ENCODE results near the gene ZNF407. TPM values are rescaled to one million over a fixed set of nuclear protein-coding genes. Genes with fewer than 3 reads are reported as not detected.

Gene ZNF407
- total and polyA plus RNA-seq, 2 of the 13 experiments (the other 11 are each of a cell fraction or from before 2014, with no cell fraction given): 2.3 to 8.7 TPM

GRCh38 chr18:74806073-74806472, 208.4 kb downstream of the ZNF407 start:
- 95% methylated on average over 6 of the region's 6 CpGs for WGBS (ENCODE audit: low lambda C conversion rate)

More at GRCh38 chr18:74806073-74806472, 208.4 kb downstream of the ZNF407 start:
- FAIRE-seq (no peak), DNase-seq (ENCODE audit: low spot score) (no peak), ATAC-seq (no peak)
- Histone ChIP-seq H2AFZ (ENCODE audit: low read length) (no peak overlapping the region), H3K4me1 (ENCODE audit: insufficient read depth, low read length) (no peaks in the 10 kb centered on the region), H3K4me3 (replicated peaks in 1 of 3; ENCODE audit: insufficient read depth in 1 of 3, low read depth in 2 of 3, low read length in 3 of 3) (no peak overlapping the region), H3K27me3 (ENCODE audit: control insufficient read depth in 1 of 2, insufficient read depth in 2 of 2, low read length in 2 of 2) (no peaks in the 10 kb centered on the region), H3K9ac (ENCODE audit: insufficient read depth, low read depth, low read length) (no peak overlapping the region), H3K27ac (ENCODE audit: extremely low read length, insufficient read depth, low read length) (no peak overlapping the region), H3K9me3 (ENCODE audit: low read length) (no peaks in the 10 kb centered on the region), H3K79me2 (ENCODE audit: insufficient read depth, low read length) (no peaks in the 10 kb centered on the region), H3K36me3 (replicated peaks in 1 of 2; ENCODE audit: control insufficient read depth in 1 of 2, insufficient read depth in 2 of 2, low read length in 2 of 2) (no peaks in the 10 kb centered on the region), H4K20me1 (ENCODE audit: insufficient read depth, low read length) (no peaks in the 10 kb centered on the region), H3K4me2 (ENCODE audit: low read depth, low read length) (no peak overlapping the region)
- ChIA-PET CTCF (ENCODE audit: low intra/inter-chr PET ratio, low total read pairs) (no interaction called here), POLR2A (no interaction called here)
- in situ Hi-C loops (cut with HindIII; ENCODE audit: extremely low pct_ligation_motif_present, low pct_unique_long_range_greater_than_20kb): no loop called here
- no TSS peak for BruUV-seq (replicated peaks)
- intact Hi-C loops (cut with micrococcal nuclease; ENCODE audit: unreplicated experiment): no loop called here
- no peak for TF ChIP-seq ZNF460 (CRISPR knock-in tag; IDR thresholded peaks at IDR 0.05; ENCODE audit: borderline replicate concordance)
- TF ChIP-seq RXRB (CRISPR knock-in tag; IDR thresholded peaks at IDR 0.05; ENCODE audit: borderline replicate concordance): no peak
- no peak for TF ChIP-seq IRF1 (CRISPR knock-in tag; IDR thresholded peaks at IDR 0.05; ENCODE audit: low read depth)
- TF ChIP-seq FOXO4 (CRISPR knock-in tag; conservative IDR thresholded peaks at IDR 0.05): no peak
- no peak for TF ChIP-seq ZSCAN30 (CRISPR knock-in tag; IDR thresholded peaks at IDR 0.05)
- no peak for TF ChIP-seq THAP11 (CRISPR knock-in tag; IDR thresholded peaks at IDR 0.05)
- TF ChIP-seq ZNF441 (CRISPR knock-in tag; IDR thresholded peaks at IDR 0.05; ENCODE audit: borderline replicate concordance): no peak
